ENCODE results near the gene ATOH8. TPM values are rescaled to one million over a fixed set of nuclear protein-coding genes. Genes with fewer than 3 reads are reported as not detected.

ATOH8 gene
- total RNA-seq, 2 experiments from 2014 or later = not detected

DNA sequence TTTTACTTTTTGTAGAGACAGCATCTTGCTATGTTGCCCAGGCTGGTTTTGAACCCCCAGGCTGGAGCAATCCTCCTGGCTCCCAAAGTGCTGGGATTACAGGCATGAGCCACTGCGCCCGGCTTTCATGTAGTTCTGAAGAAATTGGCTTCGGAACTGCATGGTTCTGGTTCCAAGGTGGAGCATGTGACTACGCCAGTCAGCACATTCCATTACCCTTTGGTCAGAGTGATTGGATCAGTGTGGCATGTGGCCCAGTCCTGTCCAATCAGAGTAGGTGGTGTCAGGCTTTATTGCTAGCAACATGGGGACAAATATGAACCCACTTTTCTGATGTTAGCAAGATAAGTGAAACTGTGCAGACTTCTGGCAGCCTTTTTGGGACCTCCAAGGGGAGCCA is 16.3 kb upstream of the ATOH8 start:
- TF ChIP-seq, protein P1, sequence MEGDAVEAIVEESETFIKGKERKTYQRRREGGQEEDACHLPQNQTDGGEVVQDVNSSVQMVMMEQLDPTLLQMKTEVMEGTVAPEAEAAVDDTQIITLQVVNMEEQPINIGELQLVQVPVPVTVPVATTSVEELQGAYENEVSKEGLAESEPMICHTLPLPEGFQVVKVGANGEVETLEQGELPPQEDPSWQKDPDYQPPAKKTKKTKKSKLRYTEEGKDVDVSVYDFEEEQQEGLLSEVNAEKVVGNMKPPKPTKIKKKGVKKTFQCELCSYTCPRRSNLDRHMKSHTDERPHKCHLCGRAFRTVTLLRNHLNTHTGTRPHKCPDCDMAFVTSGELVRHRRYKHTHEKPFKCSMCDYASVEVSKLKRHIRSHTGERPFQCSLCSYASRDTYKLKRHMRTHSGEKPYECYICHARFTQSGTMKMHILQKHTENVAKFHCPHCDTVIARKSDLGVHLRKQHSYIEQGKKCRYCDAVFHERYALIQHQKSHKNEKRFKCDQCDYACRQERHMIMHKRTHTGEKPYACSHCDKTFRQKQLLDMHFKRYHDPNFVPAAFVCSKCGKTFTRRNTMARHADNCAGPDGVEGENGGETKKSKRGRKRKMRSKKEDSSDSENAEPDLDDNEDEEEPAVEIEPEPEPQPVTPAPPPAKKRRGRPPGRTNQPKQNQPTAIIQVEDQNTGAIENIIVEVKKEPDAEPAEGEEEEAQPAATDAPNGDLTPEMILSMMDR (IDR thresholded peaks at IDR 0.05) = no peak
- POLR2A ChIA-PET = no interaction called here
- intact Hi-C loops (cut with DNase I, micrococcal nuclease) = no loop called here
- Mint-ChIP-seq H3K27ac (no peak overlapping the region), H3K4me3 (no peak overlapping the region), H3K9me3 (no peaks in the 10 kb centered on the region), H3K27me3 (peaks cover 34% of the 10 kb centered on the region), H3K4me1 (ENCODE audit: low read depth) (no peaks in the 10 kb centered on the region), H3K36me3 (ENCODE audit: low read depth) (no peaks in the 10 kb centered on the region)
- DNase-seq = no peak
- CTCF ChIA-PET = no interaction called here
- no peaks in the 10 kb centered on the region for H3K4me1 ChIP-seq (ENCODE audit: insufficient read depth, low read length)
- no peaks in the 10 kb centered on the region for H3K27me3 ChIP-seq (ENCODE audit: control insufficient read depth in 1 of 2, insufficient read depth in 2 of 2, low read length in 2 of 2)
- ATAC-seq (ENCODE audit: poor library complexity) = no peak
- H3K36me3 ChIP-seq (ENCODE audit: insufficient read depth, low read length) = no peaks in the 10 kb centered on the region
- no peaks in the 10 kb centered on the region for H3K9me3 ChIP-seq (ENCODE audit: control insufficient read depth in 1 of 2, insufficient read depth in 1 of 2, low read length in 2 of 2)
- no peak overlapping the region for H3K27ac ChIP-seq (ENCODE audit: low read depth in 1 of 2, low read length in 2 of 2)
- no peak overlapping the region for H3K4me3 ChIP-seq (ENCODE audit: low read length)

DNA sequence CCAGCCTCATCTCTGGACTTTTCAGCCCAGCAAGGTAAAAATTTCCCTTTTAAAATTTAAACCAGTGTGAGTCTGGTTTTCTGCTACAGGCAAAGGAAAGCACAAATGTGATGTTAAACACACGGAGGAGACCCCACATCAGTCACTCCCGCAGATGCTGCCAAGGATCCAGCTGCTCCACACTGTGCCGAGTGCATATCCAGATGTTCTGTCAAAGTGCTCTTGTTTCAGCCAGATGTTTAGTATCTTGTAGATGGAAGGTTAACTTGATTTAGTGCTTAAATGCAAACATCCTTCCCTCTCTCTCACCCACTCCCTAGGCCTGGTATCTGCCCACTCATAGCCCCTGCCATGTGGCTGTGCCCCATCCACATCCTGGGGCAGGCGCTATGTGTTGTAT is 15.8 kb upstream of the ATOH8 start:
- intact Hi-C loops (cut with DNase I, micrococcal nuclease) = no loop called here
- Histone ChIP-seq H3K36me3 (ENCODE audit: insufficient read depth, low read length) (no peaks in the 10 kb centered on the region), H3K4me1 (ENCODE audit: insufficient read depth, low read length) (no peaks in the 10 kb centered on the region), H3K9me3 (ENCODE audit: control insufficient read depth in 1 of 2, insufficient read depth in 1 of 2, low read length in 2 of 2) (no peaks in the 10 kb centered on the region), H3K27me3 (ENCODE audit: control insufficient read depth in 1 of 2, insufficient read depth in 2 of 2, low read length in 2 of 2) (no peaks in the 10 kb centered on the region), H3K4me3 (ENCODE audit: low read length) (no peak overlapping the region), H3K27ac (ENCODE audit: low read depth in 1 of 2, low read length in 2 of 2) (no peak overlapping the region)
- H3K27me3 Mint-ChIP-seq = peaks cover 34% of the 10 kb centered on the region
- H3K36me3 Mint-ChIP-seq (ENCODE audit: low read depth) = no peaks in the 10 kb centered on the region
- CTCF ChIA-PET = no interaction called here
- H3K4me3 Mint-ChIP-seq = no peak overlapping the region
- POLR2A ChIA-PET = no interaction called here
- TF ChIP-seq, protein P1 (IDR thresholded peaks at IDR 0.05) = no peak
- DNase-seq = no peak
- H3K4me1 Mint-ChIP-seq (ENCODE audit: low read depth) = no peaks in the 10 kb centered on the region
- H3K9me3 Mint-ChIP-seq = no peaks in the 10 kb centered on the region
- no peak for ATAC-seq (ENCODE audit: poor library complexity)
- H3K27ac Mint-ChIP-seq = no peak overlapping the region

DNA sequence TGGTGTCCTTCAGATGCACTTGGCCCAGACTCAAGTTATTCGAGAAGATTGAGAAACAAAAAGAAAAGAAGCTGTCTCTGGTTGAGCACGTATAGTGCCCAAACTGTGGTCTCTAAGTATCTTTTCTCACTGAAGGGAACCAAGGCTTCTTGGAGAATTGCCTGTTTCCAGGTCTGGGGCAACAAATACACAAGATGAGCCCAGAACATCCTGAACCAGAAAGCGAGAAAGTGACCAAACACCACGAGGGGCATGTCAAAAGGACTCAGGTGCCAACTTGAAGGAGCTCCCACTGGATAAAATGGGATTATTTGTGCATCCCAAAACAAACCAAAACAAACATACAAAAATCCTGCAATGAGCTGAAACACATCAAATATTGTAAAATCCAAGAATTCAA is 13.6 kb upstream of the ATOH8 start:
- Mint-ChIP-seq H3K4me1 (ENCODE audit: low read depth) (no peaks in the 10 kb centered on the region), H3K36me3 (ENCODE audit: low read depth) (no peaks in the 10 kb centered on the region), H3K27ac (no peak overlapping the region), H3K27me3 (peaks cover 47% of the 10 kb centered on the region), H3K9me3 (no peaks in the 10 kb centered on the region), H3K4me3 (no peak overlapping the region)
- no peaks in the 10 kb centered on the region for H3K4me1 ChIP-seq (ENCODE audit: insufficient read depth, low read length)
- ChIA-PET CTCF (no interaction called here), POLR2A (no interaction called here)
- ATAC-seq (ENCODE audit: poor library complexity) = no peak
- DNase-seq = no peak
- no peak overlapping the region for H3K4me3 ChIP-seq (ENCODE audit: low read length)
- intact Hi-C loops (cut with DNase I, micrococcal nuclease) = no loop called here
- H3K36me3 ChIP-seq (ENCODE audit: insufficient read depth, low read length) = no peaks in the 10 kb centered on the region
- H3K27me3 ChIP-seq (ENCODE audit: control insufficient read depth in 1 of 2, insufficient read depth in 2 of 2, low read length in 2 of 2) = peaks cover 2 to 8% of the 10 kb centered on the region in 2 experiments
- no peaks in the 10 kb centered on the region for H3K9me3 ChIP-seq (ENCODE audit: control insufficient read depth in 1 of 2, insufficient read depth in 1 of 2, low read length in 2 of 2)
- no peak overlapping the region for H3K27ac ChIP-seq (ENCODE audit: low read depth in 1 of 2, low read length in 2 of 2)
- TF ChIP-seq, protein P1 (IDR thresholded peaks at IDR 0.05) = no peak
